Astrocyte (in vitro differentiated cells and primary cell): Measurements from ENCODE around the gene JPT2.

Experiments used
- CTCF ChIP-seq: IDR thresholded peaks from 2 replicates; pipeline ENCODE4 v1.5.1; 2011; ENCODE audit warnings: low read depth, mild to moderate bottlenecking, inconsistent platforms, low read length, moderate library complexity; ENCODE audit not compliant: insufficient read depth
- EZH2 ChIP-seq: IDR thresholded peaks from 2 replicates; pipeline ENCODE4 v1.6.1; 2012; ENCODE audit warnings: mild to moderate bottlenecking, low read length, inconsistent platforms; ENCODE audit not compliant: insufficient read depth

GRCh38 chr16:1724491-1724890 lies 46.4 kb downstream of the JPT2 start:
- no peak for TF ChIP-seq CTCF
- no peak for TF ChIP-seq EZH2
